ENCODE measurements around the gene TMBIM1. TPM values are rescaled to one million over a fixed set of nuclear protein-coding genes. Genes with fewer than 3 reads are reported as not detected.
A peak's percentile ranks its signal among the peaks of the same experiment; 100 is the strongest.

TMBIM1 gene
- total RNA-seq, 2 donors from 2014 or later, result 273 to 375 TPM

DNA sequence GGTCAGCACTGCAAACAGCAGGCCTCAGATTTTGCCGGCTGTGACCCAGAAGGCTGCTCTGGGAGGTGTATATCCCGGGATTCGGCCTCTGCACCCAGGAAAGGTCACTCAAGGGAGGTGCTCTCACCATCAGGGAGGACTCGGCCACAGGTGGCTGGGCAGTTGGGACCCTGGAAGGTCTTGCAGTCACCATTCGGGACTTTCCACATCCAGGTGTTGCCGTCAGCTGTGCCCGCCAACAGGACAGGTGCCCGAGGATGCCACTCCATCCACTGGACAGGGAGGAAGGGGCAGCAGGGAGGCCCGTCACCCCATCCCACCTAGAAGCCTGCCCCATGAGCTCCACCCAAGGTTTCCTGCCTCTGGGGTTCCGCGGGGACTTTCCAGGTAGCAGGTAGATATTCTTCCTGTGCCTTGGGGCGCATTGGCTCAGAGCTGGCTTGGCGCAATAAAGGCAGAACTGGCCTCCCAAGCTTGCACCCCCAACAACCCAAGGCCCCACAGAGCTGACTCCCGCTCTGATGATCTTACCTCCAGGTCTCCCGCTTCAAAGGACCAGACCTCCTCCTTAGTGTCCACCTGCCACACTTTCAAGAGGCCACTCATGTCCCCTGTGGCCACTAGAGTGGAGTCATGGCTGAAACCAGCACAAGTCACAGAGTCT is 25.9 kb downstream of the TMBIM1 start:
- no peak for DNase-seq
- peaks cover 21% of the 10 kb centered on the region for H3K4me1 ChIP-seq
- no peaks in the 10 kb centered on the region for H3K27me3 ChIP-seq
- no peaks in the 10 kb centered on the region for H3K36me3 ChIP-seq
- no peak overlapping the region for H3K9ac ChIP-seq (ENCODE audit: low read depth in 2 of 2, low read length in 2 of 2)
- intact Hi-C loops (cut with DNase I), result no loop called here
- H3K9me3 ChIP-seq, result no peaks in the 10 kb centered on the region
- TF ChIP-seq, protein P1, sequence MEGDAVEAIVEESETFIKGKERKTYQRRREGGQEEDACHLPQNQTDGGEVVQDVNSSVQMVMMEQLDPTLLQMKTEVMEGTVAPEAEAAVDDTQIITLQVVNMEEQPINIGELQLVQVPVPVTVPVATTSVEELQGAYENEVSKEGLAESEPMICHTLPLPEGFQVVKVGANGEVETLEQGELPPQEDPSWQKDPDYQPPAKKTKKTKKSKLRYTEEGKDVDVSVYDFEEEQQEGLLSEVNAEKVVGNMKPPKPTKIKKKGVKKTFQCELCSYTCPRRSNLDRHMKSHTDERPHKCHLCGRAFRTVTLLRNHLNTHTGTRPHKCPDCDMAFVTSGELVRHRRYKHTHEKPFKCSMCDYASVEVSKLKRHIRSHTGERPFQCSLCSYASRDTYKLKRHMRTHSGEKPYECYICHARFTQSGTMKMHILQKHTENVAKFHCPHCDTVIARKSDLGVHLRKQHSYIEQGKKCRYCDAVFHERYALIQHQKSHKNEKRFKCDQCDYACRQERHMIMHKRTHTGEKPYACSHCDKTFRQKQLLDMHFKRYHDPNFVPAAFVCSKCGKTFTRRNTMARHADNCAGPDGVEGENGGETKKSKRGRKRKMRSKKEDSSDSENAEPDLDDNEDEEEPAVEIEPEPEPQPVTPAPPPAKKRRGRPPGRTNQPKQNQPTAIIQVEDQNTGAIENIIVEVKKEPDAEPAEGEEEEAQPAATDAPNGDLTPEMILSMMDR (IDR thresholded peaks at IDR 0.05), result no peak
- H3K4me3 ChIP-seq, result no peak overlapping the region
- no peak overlapping the region for H3K27ac ChIP-seq

DNA sequence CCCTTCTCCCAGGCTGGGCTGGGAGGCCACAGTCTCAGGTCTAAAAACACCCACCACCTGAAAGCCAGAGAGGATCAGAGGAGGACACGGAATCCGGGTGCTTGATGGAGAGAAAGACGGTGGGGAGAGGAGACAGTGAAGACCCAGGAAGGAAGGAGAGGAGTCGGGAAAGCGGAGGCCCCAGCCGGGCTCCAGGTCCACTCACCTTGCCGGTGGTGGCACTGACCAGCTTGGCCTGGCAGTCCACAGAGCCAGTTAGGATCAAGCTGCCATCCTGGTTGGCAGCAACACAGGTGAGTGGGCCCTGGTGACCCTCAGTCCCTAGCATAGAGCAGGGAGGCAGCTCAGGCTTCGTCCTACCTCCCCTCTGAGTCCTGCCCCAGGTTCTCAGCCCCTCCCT is 26.7 kb downstream of the TMBIM1 start:
- H3K27me3 ChIP-seq, result no peaks in the 10 kb centered on the region
- no peaks in the 10 kb centered on the region for H3K36me3 ChIP-seq
- no peaks in the 10 kb centered on the region for H3K9me3 ChIP-seq
- H3K4me1 ChIP-seq, result peaks cover 28% of the 10 kb centered on the region
- peak overlapping the region in 1 of 2 donors; percentile 60 for H3K9ac ChIP-seq (ENCODE audit: low read depth in 2 of 2, low read length in 2 of 2)
- H3K27ac ChIP-seq, result peak overlapping the region; percentile 82
- no peak overlapping the region for H3K4me3 ChIP-seq
- intact Hi-C loops (cut with DNase I), result no loop called here
- no peak for DNase-seq
- TF ChIP-seq, protein P1 (IDR thresholded peaks at IDR 0.05), result no peak

DNA sequence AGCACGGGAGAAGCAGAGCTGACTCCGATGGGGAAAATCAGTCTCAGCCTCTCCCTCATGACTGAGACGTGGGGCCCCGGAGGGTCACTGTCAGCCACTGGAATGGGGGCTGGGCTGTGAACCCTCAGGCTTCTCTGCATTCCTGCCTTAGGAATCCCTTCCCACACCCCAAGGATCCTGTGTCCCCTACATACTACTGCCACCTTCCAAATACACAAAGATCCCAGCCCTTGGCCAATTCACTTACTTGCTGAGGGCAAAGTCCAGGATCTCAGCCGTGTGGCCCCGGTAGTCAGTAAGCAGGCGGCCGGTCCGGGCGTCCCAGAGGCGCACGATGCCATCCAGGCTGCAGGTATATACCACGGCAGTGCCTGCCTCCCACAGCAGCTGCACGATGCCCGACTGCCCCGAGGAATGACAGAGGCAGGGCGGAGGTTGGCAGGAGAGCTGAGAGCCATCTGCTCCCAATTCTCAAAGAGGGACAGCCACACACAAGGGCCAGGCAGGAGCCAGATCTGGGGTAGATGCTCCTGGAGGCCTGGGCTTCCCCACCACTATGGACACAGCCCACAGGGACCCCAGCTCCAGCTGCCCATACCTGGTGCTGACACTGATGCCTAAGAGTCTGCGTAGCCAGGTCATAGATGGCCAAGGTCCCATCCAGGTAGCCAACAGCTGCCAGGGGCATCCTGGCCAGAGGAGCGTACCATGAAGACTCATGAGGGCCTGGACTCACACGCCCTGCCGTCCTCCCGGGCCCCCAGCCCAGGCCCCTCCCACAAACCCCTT is 27.3 kb downstream of the TMBIM1 start:
- TF ChIP-seq, protein P1 (IDR thresholded peaks at IDR 0.05), result no peak
- peak overlapping the region; percentile 27 to 73 for H3K9ac ChIP-seq (ENCODE audit: low read depth in 2 of 2, low read length in 2 of 2)
- peak overlapping the region; percentile 82 for H3K27ac ChIP-seq
- no peak overlapping the region for H3K4me3 ChIP-seq
- H3K4me1 ChIP-seq, result peaks cover 28% of the 10 kb centered on the region
- H3K9me3 ChIP-seq, result no peaks in the 10 kb centered on the region
- intact Hi-C loops (cut with DNase I), result loop anchor here (5.0 kb wide), 1 partner anchor 48 kb away; the partner anchor contains the start of gene ARPC2
- no peaks in the 10 kb centered on the region for H3K27me3 ChIP-seq
- no peaks in the 10 kb centered on the region for H3K36me3 ChIP-seq
- DNase-seq, result peak; percentile 81

DNA sequence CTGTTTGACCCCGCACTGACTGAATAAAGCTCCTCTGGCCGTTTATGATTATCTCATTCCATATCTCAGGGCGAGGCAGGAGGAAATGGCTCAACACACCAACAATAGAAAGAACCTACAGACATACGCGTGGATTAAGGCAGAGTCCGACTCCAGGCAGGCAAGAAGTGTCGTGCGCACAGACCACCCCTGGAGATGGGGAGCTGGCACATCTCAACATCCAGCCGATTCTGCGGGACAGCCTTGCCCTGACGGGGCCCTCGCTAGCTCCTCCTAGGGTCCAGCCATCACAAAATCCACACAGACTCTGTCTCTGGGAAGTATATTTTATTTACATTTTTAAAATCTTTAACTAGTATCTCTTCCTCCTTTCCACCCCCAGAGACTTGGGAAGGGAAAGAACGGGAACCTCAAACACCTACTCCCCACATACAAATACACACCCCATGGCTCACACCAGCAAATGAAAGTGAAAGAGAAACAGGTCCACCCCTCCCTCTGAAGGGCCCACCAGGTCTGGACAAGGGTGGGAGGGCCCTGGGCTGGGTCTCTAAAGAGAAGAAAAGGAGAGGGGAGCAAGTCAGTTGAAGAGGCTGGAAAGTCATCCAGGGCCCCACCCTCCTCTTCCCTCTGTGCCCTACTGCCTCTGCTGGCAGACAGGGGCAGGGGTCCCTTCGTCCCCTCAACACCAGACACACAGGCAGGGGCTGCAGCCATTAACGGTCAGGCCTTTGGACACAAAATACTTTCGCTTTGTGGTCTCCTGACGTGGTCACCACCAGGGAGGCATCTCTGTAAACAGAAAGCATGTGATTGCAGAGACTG is 28.3 kb downstream of the TMBIM1 start:
- Histone ChIP-seq H3K27ac (peak overlapping the region; percentile 82), H3K36me3 (no peaks in the 10 kb centered on the region), H3K9ac (ENCODE audit: low read depth in 2 of 2, low read length in 2 of 2) (peak overlapping the region; percentile 58 to 73), H3K27me3 (no peaks in the 10 kb centered on the region), H3K9me3 (no peaks in the 10 kb centered on the region), H3K4me1 (peaks cover 28% of the 10 kb centered on the region), H3K4me3 (no peak overlapping the region)
- no peak for DNase-seq
- TF ChIP-seq, protein P1 (IDR thresholded peaks at IDR 0.05), result no peak
- intact Hi-C loops (cut with DNase I), result loop anchor here (5.0 kb wide), 1 partner anchor 47 kb away; the partner anchor contains the start of gene ARPC2
